Stimulated activated CD4-positive, alpha-beta T cell treated with anti-CD3 and anti-CD28 coated beads, Interleukin-1b, Interleukin-23, amount 100 ng/mL, for 1 hour (primary cell): Measurements from ENCODE around the gene ZNF678.
"Not testable (repeated sequence)": the region's sequence is repeated elsewhere in the genome, so short reads cannot be mapped to it uniquely, and the experiment has no call there.

Experiments used
- DNase-seq, 2 donors: peaks; one replicate each; pipeline ENCODE4 v3.0.0-alpha.2; 2020; ENCODE audit warnings: low read depth in 2 of 2

ZNF678 gene

GRCh38 chr1:227551881-227552280, 11.5 kb upstream of the ZNF678 start:
- not testable (repeated sequence) for DNase-seq

- DNase-seq = no peak
Observed at GRCh38 chr1:227556288-227556687, 7.1 kb upstream of the ZNF678 start.

GRCh38 chr1:227557962-227558725, 5.2 kb upstream of the ZNF678 start:
- DNase-seq = no peak

GRCh38 chr1:227558732-227559262, 4.6 kb upstream of the ZNF678 start:
- DNase-seq = no peak

GRCh38 chr1:227559499-227559898, 3.9 kb upstream of the ZNF678 start:
- DNase-seq = no peak

- DNase-seq = no peak
Observed at GRCh38 chr1:227559926-227560325, 3.4 kb upstream of the ZNF678 start.

- no peak for DNase-seq
Observed at GRCh38 chr1:227560393-227561173, 2.8 kb upstream of the ZNF678 start.

GRCh38 chr1:227561241-227561907, 2.0 kb upstream of the ZNF678 start:
- no peak for DNase-seq

- no peak for DNase-seq
Observed at GRCh38 chr1:227562037-227562436, 1.3 kb upstream of the ZNF678 start.

- no peak for DNase-seq
Observed at GRCh38 chr1:227562933-227563323, 428 bp upstream of the ZNF678 start.

GRCh38 chr1:227567256-227567655, 3.9 kb downstream of the ZNF678 start:
- DNase-seq = no peak

GRCh38 chr1:227568593-227568992, 5.2 kb downstream of the ZNF678 start:
- no peak for DNase-seq

GRCh38 chr1:227572752-227573151, 9.4 kb downstream of the ZNF678 start:
- no peak for DNase-seq

- no peak for DNase-seq
Observed at GRCh38 chr1:227574926-227575325, 11.6 kb downstream of the ZNF678 start.

GRCh38 chr1:227576189-227576588, 12.8 kb downstream of the ZNF678 start:
- no peak for DNase-seq

GRCh38 chr1:227577500-227577899, 14.1 kb downstream of the ZNF678 start:
- DNase-seq = no peak

GRCh38 chr1:227583354-227583753, 20.0 kb downstream of the ZNF678 start:
- DNase-seq = no peak

- DNase-seq = no peak
Observed at GRCh38 chr1:227586733-227587132, 23.4 kb downstream of the ZNF678 start.

GRCh38 chr1:227587968-227588367, 24.6 kb downstream of the ZNF678 start:
- DNase-seq = no peak

- not testable (repeated sequence) for DNase-seq
Observed at GRCh38 chr1:227588769-227589168, 25.4 kb downstream of the ZNF678 start.

- not testable (repeated sequence) for DNase-seq
Observed at GRCh38 chr1:227589777-227590176, 26.4 kb downstream of the ZNF678 start.

- DNase-seq = not testable (repeated sequence)
Observed at GRCh38 chr1:227596222-227596621, 32.9 kb downstream of the ZNF678 start.
